Measurements from ENCODE around the gene IGFLR1. TPM values are rescaled to one million over a fixed set of nuclear protein-coding genes. Genes with fewer than 3 reads are reported as not detected.

IGFLR1 gene
- polyA plus RNA-seq, 1 donor from 2014 or later = 4.6 TPM

DNA sequence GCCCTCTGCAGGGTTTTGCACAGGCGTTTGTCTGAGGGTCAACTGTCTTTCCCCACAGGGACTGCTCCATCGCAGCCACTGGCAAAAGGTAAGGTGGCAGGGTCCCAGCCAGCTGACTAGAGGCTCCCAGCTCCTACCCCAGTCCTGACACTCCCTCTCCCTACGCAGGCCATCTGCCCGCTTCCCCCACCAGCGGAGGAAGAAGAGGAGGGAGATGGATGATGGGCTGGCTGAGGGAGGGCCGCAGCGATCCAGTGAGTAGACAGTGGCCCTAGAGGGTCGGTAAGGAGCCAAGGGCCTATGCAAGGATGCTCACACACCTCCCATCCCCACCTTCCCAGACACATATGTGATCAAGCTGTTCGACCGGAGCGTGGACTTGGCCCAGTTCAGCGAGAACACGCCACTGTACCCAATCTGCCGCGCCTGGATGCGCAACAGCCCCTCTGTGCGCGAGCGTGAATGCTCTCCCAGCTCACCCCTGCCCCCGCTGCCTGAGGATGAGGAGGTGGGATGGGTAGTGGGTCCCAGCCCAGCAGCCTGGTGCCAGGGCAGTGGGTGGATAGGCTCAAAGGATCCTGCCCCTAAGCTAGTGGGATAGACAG, 10.6 kb upstream of the IGFLR1 start:
- no peaks in the 10 kb centered on the region for H3F3A ChIP-seq (ENCODE audit: insufficient read depth, low read length, poor library complexity, severe bottlenecking)
- TF ChIP-seq MXI1 (conservative IDR thresholded peaks at IDR 0.05; ENCODE audit: poor library complexity, severe bottlenecking) (no peak), RAD21 (conservative IDR thresholded peaks at IDR 0.05) (no peak), EP300 (conservative IDR thresholded peaks at IDR 0.05; ENCODE audit: poor library complexity, severe bottlenecking) (no peak), EZH2 (IDR thresholded peaks at IDR 0.05; ENCODE audit: borderline replicate concordance, insufficient read depth, low read length, poor library complexity, severe bottlenecking) (no peak), TAF1 (IDR thresholded peaks at IDR 0.05; ENCODE audit: low read depth) (no peak), POLR2AphosphoS5 (IDR thresholded peaks at IDR 0.05) (no peak), SMC3 (conservative IDR thresholded peaks at IDR 0.05; ENCODE audit: poor library complexity) (no peak), CTCF (IDR thresholded peaks at IDR 0.05; ENCODE audit: poor library complexity, severe bottlenecking) (no peak)
- TF ChIP-seq, protein P1, sequence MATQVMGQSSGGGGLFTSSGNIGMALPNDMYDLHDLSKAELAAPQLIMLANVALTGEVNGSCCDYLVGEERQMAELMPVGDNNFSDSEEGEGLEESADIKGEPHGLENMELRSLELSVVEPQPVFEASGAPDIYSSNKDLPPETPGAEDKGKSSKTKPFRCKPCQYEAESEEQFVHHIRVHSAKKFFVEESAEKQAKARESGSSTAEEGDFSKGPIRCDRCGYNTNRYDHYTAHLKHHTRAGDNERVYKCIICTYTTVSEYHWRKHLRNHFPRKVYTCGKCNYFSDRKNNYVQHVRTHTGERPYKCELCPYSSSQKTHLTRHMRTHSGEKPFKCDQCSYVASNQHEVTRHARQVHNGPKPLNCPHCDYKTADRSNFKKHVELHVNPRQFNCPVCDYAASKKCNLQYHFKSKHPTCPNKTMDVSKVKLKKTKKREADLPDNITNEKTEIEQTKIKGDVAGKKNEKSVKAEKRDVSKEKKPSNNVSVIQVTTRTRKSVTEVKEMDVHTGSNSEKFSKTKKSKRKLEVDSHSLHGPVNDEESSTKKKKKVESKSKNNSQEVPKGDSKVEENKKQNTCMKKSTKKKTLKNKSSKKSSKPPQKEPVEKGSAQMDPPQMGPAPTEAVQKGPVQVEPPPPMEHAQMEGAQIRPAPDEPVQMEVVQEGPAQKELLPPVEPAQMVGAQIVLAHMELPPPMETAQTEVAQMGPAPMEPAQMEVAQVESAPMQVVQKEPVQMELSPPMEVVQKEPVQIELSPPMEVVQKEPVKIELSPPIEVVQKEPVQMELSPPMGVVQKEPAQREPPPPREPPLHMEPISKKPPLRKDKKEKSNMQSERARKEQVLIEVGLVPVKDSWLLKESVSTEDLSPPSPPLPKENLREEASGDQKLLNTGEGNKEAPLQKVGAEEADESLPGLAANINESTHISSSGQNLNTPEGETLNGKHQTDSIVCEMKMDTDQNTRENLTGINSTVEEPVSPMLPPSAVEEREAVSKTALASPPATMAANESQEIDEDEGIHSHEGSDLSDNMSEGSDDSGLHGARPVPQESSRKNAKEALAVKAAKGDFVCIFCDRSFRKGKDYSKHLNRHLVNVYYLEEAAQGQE (IDR thresholded peaks at IDR 0.05; ENCODE audit: borderline replicate concordance) = no peak

GRCh38 chr19:35751839-35752745, 9.8 kb upstream of the IGFLR1 start:
- no peak overlapping the region for H3K27ac ChIP-seq (ENCODE audit: low read length)
- TF ChIP-seq EZH2 (IDR thresholded peaks at IDR 0.05; ENCODE audit: borderline replicate concordance, insufficient read depth, low read length, poor library complexity, severe bottlenecking) (no peak), EP300 (conservative IDR thresholded peaks at IDR 0.05; ENCODE audit: poor library complexity, severe bottlenecking) (no peak), TAF1 (IDR thresholded peaks at IDR 0.05; ENCODE audit: low read depth) (no peak), POLR2AphosphoS5 (IDR thresholded peaks at IDR 0.05) (no peak), RAD21 (conservative IDR thresholded peaks at IDR 0.05) (no peak), SMC3 (conservative IDR thresholded peaks at IDR 0.05; ENCODE audit: poor library complexity) (no peak), MXI1 (conservative IDR thresholded peaks at IDR 0.05; ENCODE audit: poor library complexity, severe bottlenecking) (no peak)
- TF ChIP-seq, protein P1 (IDR thresholded peaks at IDR 0.05; ENCODE audit: borderline replicate concordance) = no peak
- H3K9ac ChIP-seq (ENCODE audit: low read length) = no peak overlapping the region
- peaks cover 8% of the 10 kb centered on the region for H3K36me3 ChIP-seq (ENCODE audit: insufficient read depth, low read length)
- no peak overlapping the region for H2AFZ ChIP-seq (ENCODE audit: low read depth, low read length)
- H3F3A ChIP-seq (ENCODE audit: insufficient read depth, low read length, poor library complexity, severe bottlenecking) = no peaks in the 10 kb centered on the region
- no peaks in the 10 kb centered on the region for H3K9me3 ChIP-seq (ENCODE audit: low read length)
- no peak overlapping the region for H3K4me2 ChIP-seq (ENCODE audit: low read length)
- H3K79me2 ChIP-seq (replicated peaks; ENCODE audit: insufficient read depth, low read length) = peaks cover 8% of the 10 kb centered on the region
- H4K20me1 ChIP-seq (ENCODE audit: insufficient read depth) = no peaks in the 10 kb centered on the region
- no peak overlapping the region for H3K4me3 ChIP-seq (ENCODE audit: low read length)
- H3K9me2 ChIP-seq (ENCODE audit: insufficient read depth, low read length) = no peaks in the 10 kb centered on the region
- H3K27me3 ChIP-seq (ENCODE audit: insufficient read depth, low read depth, low read length) = no peaks in the 10 kb centered on the region

More for the DNA sequence above, 10.6 kb upstream of the IGFLR1 start:
- Histone ChIP-seq H3K79me2 (replicated peaks; ENCODE audit: insufficient read depth, low read length) (peaks cover 8% of the 10 kb centered on the region), H3K4me3 (ENCODE audit: low read length) (no peak overlapping the region), H3K36me3 (ENCODE audit: insufficient read depth, low read length) (peaks cover 8% of the 10 kb centered on the region), H3K9ac (ENCODE audit: low read length) (no peak overlapping the region), H3K9me3 (ENCODE audit: low read length) (no peaks in the 10 kb centered on the region), H3K27me3 (ENCODE audit: insufficient read depth, low read depth, low read length) (no peaks in the 10 kb centered on the region), H3K4me2 (ENCODE audit: low read length) (no peak overlapping the region), H4K20me1 (ENCODE audit: insufficient read depth) (no peaks in the 10 kb centered on the region), H3K27ac (ENCODE audit: low read length) (no peak overlapping the region), H3K9me2 (ENCODE audit: insufficient read depth, low read length) (no peaks in the 10 kb centered on the region), H2AFZ (ENCODE audit: low read depth, low read length) (no peak overlapping the region)
